Measurements from ENCODE around the gene TPI1. TPM values are rescaled to one million over a fixed set of nuclear protein-coding genes. Genes with fewer than 3 reads are reported as not detected.

The TPI1 gene
- total RNA-seq = 757 and 836 TPM in 2 replicates

GRCh38 chr12:6867413-6868210, at the start of gene TPI1:
TPI1 (plus strand) TSS chr12:6867531; CDS start chr12:6867567, 36 bp downstream.

DNA sequence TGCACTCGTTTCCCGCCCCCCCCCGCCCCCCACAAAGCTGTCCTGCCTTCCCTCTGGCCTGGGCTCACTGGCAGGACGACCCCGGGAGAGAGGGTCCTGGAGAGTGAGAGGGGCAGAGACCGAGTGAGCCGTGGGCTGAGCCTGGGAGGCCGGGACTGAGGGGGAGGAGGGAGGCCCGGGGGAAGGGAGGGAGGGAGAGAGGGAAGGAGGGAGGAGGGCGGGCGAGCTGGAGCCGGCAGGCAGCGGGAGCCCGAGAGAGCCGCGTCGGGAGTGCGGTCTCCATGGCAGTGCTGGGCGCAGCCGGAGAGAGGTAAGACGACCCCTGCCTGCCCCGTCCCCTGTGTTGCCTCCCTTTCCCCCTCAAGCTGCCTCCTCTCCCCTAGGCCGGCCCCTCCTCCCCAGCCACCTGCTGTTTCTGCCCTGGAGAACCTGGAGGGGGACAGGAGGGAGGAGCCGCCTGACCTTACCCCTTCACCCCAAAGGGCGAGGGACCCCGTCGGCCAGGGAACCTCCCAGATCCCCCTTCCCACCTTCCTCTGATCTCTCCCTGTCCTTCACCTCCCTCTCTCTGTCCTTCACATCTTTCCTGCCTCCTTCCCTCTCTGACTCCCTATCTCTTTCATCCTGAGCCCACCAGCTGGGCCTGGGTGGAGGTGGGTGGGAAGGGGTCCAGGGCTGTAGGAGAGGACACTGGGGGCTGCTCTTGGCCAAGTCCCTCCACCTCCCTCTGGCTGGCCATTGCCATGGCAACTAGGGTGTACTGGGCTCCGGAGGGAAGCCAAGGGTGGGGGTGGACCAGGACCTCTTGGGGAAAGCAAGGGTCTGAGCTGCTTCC, 45.5 kb upstream of the TPI1 start, which contains the start of gene GPR162:
GPR162 (plus strand) TSS at position 231 of the 835 bp plus-strand sequence. CDS start 2,078 bp downstream, outside the sequence.

DNA sequence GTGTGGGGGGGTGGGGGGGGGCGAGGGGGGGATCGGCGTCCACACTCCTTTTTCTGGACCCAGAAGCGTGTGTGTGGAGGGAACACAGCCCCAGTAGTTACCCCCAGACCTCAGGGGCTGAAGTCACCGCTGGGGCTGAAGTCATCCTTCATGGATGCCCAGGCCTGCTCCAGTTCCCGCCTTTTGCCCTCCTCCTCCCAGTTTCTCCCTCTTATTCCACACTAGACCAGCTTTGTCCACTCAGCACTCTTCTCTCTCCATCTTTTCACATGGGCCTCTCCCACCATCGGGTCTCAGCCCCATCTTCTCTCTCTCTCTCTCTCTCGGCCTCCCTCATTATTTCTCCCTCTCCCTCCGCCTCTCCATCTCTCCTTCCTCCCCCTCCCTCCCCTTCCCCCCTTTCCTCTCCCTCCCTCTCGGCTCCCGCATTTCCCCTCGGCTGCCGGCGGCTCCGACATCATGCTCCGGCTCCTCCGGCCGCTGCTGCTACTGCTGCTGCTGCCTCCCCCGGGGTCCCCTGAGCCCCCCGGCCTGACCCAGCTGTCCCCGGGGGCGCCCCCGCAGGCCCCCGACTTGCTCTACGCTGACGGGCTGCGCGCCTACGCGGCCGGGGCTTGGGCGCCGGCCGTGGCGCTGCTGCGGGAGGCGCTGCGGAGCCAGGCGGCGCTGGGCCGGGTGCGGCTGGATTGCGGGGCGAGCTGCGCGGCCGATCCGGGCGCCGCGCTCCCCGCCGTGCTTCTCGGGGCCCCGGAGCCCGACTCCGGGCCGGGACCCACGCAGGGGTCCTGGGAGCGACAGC, 39.1 kb upstream of the TPI1 start, which contains the start of gene P3H3:
P3H3 (plus strand) TSS at position 426 of the 799 bp plus-strand sequence; CDS start at position 460, 34 bp downstream.

GRCh38 chr12:6840761-6841515, 26.4 kb upstream of the TPI1 start, which contains the start of gene GNB3:
GNB3 (plus strand) TSS chr12:6840925; CDS start chr12:6841288, 363 bp downstream.

DNA sequence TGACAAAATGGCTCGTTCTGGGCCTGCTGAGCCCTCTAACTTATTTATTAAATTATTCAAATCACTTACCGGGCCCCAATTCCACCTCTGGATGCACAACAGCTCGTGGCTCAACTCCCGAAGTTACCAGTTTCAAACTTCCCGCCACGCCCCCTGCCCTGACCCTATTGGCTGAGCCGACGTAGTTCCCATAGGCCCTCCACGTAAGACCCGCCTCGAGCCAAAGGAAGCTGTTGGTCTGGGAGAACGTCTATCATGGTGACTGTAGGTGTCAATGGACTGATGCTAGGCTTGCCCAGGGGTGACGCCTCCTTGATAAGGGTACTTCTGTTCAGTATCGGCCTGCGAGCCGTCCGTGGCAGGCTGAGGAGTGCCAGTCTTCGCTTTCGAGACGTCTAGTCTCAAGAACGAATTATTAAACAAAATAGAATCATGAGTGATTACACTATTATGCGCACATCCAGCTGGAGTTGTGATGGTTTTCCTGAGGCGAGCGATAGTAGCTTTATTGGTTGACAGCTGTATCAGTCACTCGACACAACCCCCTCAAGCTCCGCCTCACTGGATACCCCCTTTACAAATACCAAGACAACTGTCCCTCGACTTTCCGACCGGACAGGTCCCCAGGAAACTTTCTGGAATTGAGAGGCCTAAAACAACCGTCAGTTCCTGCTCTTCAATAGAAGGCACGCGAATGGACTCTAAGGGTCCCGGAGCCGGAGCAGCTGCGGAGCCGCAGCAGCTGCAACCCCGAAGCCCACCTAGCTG, 16.0 kb upstream of the TPI1 start, which contains the start of gene CDCA3:
CDCA3 (minus strand) TSS at position 134 of the 768 bp plus-strand sequence. CDS start 334 bp downstream, outside the sequence.

GRCh38 chr12:6851921-6852650, 15.2 kb upstream of the TPI1 start, which contains the start of gene USP5:
USP5 (plus strand) TSS chr12:6852150; CDS start chr12:6852180, 30 bp downstream.

GRCh38 chr12:6873094-6874014, 6.0 kb downstream of the TPI1 start, which contains the start of gene SPSB2:
SPSB2 (minus strand) TSS chr12:6873303; CDS start chr12:6872901, 402 bp downstream.

DNA sequence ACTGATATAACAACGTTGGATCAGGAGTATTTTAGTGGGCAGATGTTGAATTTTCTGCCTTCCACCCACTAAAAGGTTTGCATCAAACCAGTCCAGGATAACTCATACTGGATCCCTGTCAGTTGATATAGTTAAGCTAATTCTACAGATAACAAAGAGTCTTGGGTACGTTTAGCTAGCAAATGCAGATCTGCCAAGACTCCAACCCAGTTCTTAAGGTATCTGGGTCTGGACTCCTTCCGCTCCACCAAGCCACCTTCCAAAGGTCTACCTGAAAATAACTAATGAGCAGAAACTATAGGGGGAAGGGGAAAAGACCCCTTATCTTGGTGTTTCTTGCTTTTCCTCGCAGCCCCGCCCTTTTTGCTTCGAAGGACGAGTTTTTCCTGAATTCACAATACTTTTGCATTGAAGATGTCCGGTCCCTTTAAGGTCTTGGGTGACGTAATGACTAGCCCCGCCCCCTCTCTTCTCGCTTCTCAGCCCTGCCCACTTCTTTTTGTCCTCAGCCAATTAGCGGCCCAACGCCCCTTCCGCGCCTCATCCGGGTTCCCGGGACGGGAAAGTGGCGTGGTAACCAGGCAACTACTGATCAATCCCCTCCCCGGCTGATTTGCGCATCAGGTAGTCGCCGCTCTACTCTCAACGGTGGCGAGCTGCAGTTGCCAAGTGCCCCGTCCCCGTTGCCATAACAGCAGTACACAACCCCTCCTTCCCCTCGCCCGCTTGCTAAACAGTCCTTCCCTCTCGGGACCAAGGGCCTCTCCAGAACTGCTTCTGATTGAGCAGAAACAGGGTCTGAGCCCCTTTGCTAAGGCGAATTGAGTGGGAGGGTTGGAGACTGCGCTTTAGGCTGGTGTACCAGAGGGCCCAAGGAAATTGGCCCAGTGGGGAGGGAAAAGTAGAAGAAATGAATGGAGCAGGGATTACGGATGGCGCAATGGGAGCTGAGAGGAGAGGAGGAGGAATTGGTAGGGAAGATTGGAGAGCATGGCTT, 37.2 kb downstream of the TPI1 start, which contains the start of gene LRRC23:
LRRC23 (plus strand) TSS at position 543 of the 997 bp plus-strand sequence. CDS start 812 bp downstream, outside the sequence.

GRCh38 chr12:6914246-6914946, 47.1 kb downstream of the TPI1 start, which contains the start of gene ENO2:
ENO2 (plus strand) TSS chr12:6914580; CDS start chr12:6915833, 1,253 bp downstream.

Other genes with a start within 250 kb of the TPI1 start
- gene LPAR5, start 231.6 kb upstream of the TPI1 start, total RNA-seq = 0.10 TPM in 1 of 2 replicates, not detected in the other
- gene ACRBP, start 220.1 kb upstream of the TPI1 start, total RNA-seq = 0.57 and 1.6 TPM in 2 replicates
- gene ING4, start 204.4 kb upstream of the TPI1 start, total RNA-seq = 37.7 and 40.8 TPM in 2 replicates
- 30.2 and 31.4 TPM in 2 replicates for gene ZNF384, start 178.2 kb upstream of the TPI1 start, total RNA-seq
- gene PIANP, start 166.7 kb upstream of the TPI1 start, total RNA-seq = not detected in 2 replicates
- 42.5 and 45.7 TPM in 2 replicates for gene COPS7A, start 143.5 kb upstream of the TPI1 start, total RNA-seq
- gene MLF2, start 114.4 kb upstream of the TPI1 start, total RNA-seq = 141 and 153 TPM in 2 replicates
- 126 and 169 TPM in 2 replicates for gene PTMS, start 101.2 kb upstream of the TPI1 start, total RNA-seq
- 0.10 and 0.33 TPM in 2 replicates for gene LAG3, start 95.0 kb upstream of the TPI1 start, total RNA-seq
- not detected in 2 replicates for gene CD4, start 78.0 kb upstream of the TPI1 start, total RNA-seq
- gene GPR162, start 45.7 kb upstream of the TPI1 start, total RNA-seq = 3.4 and 6.5 TPM in 2 replicates
- 43.7 and 58.1 TPM in 2 replicates for gene P3H3, start 39.1 kb upstream of the TPI1 start, total RNA-seq
- gene GNB3, start 26.6 kb upstream of the TPI1 start, total RNA-seq = 2.6 and 2.9 TPM in 2 replicates
- gene CDCA3, start 16.2 kb upstream of the TPI1 start, total RNA-seq = 8.2 and 21.6 TPM in 2 replicates
- gene USP5, start 15.4 kb upstream of the TPI1 start, total RNA-seq = 93.1 and 105 TPM in 2 replicates
- 3.3 and 4.3 TPM in 2 replicates for gene SPSB2, start 5.8 kb downstream of the TPI1 start, total RNA-seq
- gene LRRC23, start 37.3 kb downstream of the TPI1 start, total RNA-seq = 2.5 and 2.9 TPM in 2 replicates
- 3.1 and 5.6 TPM in 2 replicates for gene ENO2, start 47.0 kb downstream of the TPI1 start, total RNA-seq
- 14.9 and 17.3 TPM in 2 replicates for gene ATN1, start 60.4 kb downstream of the TPI1 start, total RNA-seq
- not detected in 2 replicates for gene RNU7-1, start 76.3 kb downstream of the TPI1 start, total RNA-seq
- 62.0 and 91.1 TPM in 2 replicates for gene C12orf57, start 76.5 kb downstream of the TPI1 start, total RNA-seq
- gene PTPN6, start 83.8 kb downstream of the TPI1 start, total RNA-seq = 1.2 and 2.0 TPM in 2 replicates
- 257 and 283 TPM in 2 replicates for gene PHB2, start 103.1 kb downstream of the TPI1 start, total RNA-seq
- 31.0 and 36.5 TPM in 2 replicates for gene EMG1, start 103.4 kb downstream of the TPI1 start, total RNA-seq
- 7.8 and 13.4 TPM in 2 replicates for gene LPCAT3, start 150.9 kb downstream of the TPI1 start, total RNA-seq
- gene C1S, start 193.2 kb downstream of the TPI1 start, total RNA-seq = 0.48 and 0.98 TPM in 2 replicates
- gene C1R, start 224.9 kb downstream of the TPI1 start, total RNA-seq = 0.65 and 1.1 TPM in 2 replicates
- 26.7 and 40.5 TPM in 2 replicates for gene C1RL, start 241.7 kb downstream of the TPI1 start, total RNA-seq

All from vein endothelial cell (primary cell).